ENCODE data around the gene GLIS1.

Gene GLIS1

DNA sequence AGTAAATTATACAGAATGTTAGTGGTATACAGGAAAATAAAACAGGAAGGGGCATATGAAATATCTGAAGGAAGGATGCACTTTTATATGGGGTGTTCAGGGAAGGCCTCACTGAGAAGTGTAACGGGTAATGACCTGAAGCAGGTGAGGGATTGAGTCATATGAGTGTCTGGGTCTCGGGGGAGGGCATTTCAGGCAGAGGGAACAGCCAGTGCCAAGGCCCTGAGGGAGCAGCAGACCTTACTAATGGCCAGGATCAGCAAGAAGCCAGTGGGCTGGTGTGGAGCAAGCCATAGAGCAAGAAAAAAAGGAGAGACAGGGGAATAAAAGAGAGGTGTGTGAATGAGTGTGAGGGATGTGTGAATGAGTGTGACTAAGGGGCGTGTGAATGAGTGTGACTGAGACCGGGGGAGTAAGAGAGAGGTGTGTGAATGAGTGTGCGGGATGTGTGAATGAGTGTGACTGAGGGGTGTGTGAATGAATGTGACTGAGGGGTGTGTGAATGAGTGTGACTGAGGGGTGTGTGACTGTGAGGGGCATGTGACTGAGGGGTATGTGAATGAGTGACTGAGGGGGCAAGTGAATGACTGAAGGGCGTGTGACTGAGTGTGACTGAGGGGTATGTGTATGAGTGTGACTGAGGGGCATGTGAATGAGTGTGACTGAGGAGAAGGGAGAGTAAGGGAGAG, 107.2 kb downstream of the GLIS1 start:
- no peak for DNase-seq

DNA sequence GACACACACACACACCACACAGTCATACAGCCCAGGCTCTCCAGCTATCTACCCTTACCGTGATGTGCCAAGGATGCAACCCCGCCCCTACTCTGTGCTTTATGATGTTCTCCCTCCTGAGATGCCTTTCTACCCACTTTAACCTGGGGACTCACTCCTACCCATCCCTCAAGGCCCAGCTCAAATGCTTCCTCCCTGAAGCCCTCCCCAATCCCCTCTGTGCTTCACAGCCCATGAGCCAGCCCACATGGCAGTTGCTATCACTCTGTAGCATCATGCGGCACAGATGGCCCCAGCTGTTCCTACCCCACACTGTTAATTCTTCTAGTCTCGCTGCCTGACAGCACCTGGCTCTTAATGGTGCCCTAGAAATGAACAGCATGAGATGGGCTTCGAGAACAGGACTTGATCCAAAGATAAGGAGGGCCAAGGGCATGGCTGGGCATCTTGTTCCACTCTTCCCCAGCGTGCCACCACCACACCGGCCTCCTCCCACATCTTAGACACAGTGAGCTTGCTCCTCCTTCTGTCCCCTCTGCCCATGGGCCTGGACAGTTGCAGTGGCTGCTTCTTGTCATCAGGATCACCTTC, 109.8 kb downstream of the GLIS1 start:
- no peak for DNase-seq

DNA sequence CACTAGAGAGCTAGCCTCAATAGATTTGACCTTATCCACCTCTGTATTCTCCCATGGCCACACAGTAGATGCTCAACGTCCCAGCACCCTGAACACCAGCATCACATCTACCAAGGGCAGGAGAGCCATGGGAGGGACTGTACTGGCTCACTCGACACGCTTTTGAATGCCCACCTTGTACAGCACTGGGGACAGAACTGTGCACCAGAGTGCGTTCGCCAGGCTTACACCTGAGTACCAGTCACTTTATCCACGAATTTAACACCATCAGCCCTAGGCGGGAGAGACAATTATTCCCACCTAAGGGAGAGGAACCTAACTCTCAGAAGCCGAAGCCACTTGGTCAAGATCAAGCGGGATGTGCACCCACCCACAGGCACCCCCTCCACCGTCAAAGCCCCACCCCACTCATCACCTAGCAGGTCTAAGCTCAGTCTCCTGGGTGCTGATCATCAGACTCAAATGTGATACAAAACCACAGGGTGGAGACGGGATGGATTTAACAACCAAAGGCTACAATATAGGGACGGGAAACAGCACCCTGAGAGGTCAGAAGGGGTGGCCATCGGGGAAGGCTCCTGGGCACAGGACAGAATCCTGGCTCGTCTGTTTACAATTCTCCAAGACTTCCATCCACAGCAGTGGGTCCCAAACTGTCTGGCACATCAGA, 110.5 kb downstream of the GLIS1 start:
- DNase-seq, result no peak

DNA sequence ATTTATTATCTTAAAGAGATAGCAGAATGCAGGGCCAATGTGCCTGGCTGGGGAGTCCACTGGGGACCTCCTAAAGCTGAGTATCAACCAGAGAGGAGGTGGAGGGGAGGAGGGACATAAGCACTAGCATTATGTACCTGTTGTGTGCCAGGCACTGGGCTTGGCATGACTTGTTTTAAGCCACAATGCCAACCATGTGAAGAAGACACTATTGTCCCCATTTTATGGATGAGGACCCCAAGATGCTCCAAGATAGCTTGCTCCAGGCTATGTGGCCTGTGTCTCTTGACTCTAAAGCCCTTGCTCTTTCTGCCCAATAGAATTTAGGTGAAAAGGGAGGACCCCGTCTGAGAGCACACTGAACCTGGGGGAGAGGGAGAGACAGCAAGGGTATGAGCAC, 111.3 kb downstream of the GLIS1 start:
- no peak for DNase-seq

DNA sequence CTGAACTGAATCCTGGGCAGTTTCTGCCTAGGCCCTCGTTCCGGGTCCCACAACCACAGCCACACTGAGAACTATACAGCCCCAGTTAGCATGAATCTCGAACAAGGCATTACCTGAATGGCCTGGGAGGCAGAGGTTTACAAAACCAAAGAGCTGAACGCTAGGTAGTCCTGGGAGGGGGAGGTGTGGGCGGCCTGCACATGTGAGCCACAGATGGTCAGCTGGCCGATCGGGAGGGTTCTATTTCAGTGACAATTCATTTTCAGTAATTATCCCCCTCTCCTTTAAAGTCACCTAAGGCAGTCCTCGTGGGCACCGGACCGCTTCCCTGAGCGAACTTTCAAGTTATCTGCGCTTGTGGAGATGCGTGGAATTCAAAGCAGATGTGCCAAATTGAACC, 111.9 kb downstream of the GLIS1 start:
- no peak for DNase-seq

DNA sequence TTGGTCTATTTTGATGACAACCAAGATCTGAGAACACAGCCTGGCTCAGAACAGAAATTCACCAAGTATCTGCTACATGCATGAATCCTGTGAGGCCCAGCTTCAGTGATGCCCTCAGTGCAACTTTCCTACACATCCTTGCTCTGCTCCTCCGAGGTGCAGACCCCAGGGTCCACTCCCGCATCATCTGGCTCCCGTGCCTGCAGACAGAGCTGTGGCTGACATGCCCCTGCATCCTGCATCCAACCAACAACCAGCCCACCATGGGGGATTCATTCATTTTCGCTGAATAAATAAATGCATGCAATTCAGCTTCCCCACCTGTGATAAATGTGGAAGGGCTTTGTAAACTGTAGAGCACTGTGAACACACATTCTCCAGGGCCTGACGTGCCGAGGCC, 112.3 kb downstream of the GLIS1 start:
- no peak for DNase-seq

DNA sequence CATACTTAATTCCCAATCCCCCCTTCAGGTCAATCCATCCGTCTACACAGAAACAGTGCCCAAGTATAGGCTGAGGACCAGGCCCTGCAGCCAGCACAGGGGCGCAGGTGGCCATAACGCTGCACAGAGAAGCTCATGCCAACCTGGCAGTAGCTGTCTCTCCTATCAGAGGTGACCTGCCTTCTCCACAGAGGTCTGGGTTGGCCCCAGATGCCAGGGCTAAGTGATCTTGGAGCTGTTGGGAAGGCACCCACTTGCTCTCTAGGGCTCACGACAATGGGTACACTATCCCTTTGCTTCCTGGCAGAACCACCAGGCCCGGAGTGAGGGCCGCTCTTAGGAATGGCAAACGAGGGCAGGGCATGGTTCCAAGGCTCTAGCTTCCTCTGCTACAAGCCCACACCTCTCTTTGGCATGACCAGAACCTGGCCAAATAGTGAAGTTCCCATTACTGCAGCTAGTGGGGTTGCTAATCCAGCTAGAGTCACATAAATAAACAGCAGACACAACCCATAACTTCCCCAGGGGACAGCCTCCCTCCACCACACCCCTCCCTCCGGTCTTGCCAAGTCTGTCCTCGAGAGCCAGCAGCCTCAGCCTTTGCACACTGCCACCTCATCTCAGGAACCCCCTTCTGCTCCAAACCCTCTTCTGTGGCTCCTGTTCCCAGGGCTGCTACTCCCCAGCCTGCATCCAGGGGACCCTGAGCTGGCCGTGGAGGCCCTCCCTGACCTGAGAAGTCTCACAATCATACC, 113.0 kb downstream of the GLIS1 start:
- DNase-seq, result no peak

DNA sequence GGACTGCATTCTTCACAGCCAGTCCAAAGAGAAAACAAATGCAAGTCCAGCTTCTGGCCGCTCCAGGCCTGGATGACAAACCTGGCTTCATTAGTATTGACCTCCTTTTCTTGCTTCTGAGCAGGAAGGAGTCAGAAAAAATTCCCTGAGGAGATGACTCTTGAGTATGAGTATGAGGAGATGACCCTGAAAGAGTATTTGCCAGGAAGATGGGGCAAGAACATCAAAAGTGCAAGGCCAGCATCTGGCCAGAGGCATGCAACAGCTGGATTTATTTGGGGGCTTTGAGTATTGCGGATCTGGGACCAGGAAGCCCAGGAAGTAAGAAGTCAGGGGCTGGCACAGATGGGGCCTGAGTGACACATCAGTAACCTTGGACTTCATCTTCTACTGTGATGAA, 113.9 kb downstream of the GLIS1 start:
- no peak for DNase-seq

DNA sequence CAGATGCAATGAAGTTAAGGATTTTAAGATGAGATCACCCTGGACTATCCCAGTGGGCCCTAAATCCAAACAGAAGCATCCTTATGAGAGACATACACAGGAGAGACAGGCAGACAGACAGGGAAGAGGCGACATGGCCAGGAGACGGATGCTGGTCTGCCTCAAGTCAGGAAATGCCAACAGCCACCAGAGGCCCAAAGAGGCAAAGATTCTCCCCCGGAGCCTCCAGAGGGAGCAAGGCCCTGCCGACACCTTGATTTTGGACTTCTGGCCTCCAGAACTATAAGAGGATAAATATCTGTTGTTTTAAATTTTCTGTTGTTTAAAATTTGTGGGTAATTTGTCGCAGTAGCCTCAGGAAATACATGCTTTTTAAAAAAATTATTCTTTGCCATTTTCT, 116.4 kb downstream of the GLIS1 start:
- DNase-seq, result no peak

DNA sequence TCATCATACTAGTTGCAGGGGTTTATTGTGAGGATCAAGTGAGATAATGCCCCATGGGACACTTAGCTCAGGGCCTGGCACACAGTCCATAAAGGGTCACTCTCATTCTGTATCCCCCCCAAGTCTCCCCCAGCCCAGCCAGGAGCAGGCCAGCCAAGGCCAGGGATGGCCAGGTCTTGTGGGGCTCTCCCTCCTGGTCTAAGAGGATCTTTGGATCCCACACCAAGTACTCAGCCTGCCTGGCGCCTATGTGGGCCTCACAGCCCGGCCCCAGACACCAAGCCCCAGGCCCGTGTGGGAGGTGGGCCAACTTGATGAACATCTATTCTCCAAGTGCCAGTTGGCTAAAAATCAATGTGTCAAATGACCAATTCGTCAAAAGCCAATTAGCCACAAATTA, 117.8 kb downstream of the GLIS1 start:
- no peak for DNase-seq

DNA sequence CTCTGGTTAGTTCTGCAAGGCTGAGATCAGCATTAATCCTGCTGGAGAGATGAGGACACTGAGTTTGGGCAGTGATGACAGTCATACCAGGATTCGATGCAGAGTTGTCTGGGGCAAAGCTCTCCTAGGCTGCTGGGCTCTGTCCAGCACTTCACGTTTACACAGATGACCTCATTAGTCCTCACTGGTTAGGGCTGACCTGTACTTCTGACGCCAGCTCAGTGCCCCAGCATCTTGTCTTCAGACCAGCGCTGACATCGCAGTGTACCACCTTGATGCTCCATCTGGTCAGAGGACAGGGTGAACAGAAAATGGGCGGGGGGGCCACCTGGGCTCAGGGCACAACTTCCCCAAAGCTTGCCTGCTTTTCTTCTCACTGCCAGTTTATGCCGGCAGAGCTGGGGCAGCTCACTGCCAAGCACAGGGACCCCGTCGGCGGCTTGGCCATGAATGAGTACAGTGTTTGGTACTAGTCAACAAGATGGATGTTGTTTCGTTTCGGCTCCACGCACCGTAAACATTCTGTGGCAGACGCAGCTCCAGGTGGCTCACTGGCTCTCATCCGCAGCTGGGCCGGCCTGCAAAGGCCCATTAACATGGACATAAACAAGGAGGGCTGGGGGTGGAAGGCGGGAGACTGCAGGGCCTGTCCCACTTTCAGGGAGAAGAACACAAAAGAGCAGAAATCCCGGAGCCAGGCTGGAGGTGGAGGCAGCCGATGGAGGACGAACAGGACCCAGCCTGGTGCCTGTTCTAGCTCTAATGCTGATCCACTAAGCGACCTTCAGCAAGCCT, 118.7 kb downstream of the GLIS1 start:
- no peak for DNase-seq

DNA sequence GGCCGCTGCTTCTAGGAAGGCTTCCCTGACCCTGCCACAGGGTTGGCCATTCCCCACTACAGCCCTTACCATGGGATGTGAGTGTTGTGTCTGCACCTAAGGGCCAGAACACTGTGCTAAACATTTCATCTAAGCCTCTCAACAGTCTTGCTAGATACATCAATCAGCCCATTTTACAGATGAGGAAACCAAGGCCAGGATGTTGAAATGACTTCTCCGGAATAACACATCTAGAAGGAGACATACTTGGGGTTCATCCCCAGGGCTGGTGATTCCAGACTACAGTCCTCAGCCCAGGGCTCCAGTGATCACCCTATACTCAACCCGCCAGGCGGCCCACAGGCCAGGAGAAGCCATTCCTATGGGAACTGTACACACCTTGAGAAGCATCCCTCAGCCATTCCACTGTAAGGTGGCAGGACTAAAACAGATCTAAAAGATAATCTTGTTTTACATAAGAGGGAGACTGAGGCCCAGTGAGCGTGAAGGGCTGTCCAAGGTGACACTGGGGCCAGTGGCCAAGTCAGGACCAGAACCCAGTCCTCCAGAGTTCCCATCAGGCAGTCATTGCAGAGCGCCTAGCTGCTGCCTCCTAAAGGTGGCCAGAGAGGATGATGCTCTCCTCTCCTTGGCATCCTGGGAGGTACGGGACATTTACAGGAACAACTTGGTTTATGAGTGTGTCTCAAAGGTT, 119.5 kb downstream of the GLIS1 start:
- DNase-seq, result no peak

DNA sequence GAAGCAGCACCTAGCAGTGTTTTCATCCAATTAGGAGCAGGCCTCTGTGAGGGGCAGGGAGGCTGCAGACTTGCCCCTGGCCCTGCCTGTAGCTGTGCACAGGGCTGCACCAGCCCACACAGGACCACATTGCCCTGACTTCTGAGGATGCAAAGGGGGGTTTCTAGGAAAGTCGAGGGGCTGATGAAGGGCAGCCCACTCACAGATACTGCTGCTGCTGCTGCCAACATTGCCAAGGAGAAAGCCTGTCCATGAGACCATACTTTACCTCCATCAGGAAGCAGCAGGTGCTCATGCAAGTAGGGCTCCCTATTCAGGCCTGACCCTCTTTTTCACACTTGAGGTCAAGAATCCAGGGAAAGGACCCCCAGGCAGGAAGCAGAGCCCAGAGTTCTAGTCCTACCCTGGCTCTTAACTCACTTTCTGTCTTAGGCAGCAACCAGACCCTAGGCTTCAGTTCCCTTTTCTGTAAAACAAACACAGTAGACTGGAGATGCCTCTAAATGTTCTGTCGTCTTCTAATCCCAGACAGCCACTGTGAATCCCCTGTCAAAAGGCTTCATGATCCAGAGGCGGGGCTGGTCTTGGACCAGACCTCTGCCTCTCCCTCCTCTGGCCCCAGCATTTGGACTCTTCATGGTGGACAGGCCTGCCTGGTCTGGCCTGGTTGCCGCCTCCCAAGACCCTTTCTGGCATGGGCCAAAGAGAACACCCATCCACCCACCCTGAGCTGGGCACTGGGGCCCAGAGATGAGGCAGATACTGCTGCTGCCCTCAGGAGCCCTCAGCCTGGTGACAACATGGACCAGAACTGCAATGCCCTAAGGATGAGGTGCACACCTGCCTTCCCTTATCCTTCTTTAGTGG, 120.2 kb downstream of the GLIS1 start:
- no peak for DNase-seq

DNA sequence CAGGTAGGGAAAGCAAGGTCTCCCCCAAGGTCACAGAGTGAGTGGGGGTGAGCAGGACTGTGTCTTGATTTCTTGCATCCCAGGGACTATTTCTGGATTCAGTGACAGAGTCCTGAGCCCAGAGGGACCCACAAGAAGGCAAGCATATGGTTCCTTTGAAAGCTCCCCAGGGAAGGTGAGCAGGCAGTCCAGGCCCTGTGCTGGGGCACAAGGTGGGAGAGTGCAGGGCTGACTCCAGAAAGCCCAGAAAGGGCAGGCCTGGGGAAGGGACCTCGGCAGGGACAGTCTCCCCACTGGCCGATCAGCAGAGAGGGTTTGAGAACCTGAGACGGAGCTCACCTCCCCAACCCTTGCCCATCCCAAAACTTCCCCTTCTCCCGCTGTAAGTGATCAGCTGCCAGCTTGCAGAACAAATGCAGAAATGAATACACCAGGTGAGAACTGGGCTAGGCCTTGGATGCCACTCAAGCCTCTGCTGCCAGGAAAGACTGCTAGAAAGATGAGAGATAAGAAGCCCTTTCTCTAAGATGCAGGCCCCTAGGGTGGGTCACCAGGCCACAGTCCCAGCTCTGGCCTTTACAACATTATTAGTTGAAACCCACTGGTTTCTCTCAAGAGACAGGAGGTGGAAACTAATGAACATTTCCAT, 121.0 kb downstream of the GLIS1 start:
- no peak for DNase-seq

DNA sequence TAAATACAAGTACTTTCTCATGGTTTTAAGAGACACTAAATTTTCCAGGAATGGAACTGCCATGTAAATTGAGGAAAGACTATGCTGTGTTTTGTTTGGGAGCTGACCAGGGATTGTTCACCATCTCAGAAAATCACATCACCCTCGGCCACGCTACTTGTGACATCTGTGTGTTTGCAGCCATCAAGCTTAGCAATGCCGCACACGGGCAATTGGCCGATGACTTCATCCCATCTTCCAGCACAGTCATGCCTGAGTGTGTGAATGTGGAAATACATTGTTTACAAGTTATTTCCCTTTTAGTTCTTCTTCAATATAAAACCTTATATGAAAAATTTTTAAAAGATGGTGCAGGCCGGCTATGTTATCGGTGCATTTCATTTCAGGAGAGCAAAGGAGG, 121.6 kb downstream of the GLIS1 start:
- DNase-seq, result no peak

DNA sequence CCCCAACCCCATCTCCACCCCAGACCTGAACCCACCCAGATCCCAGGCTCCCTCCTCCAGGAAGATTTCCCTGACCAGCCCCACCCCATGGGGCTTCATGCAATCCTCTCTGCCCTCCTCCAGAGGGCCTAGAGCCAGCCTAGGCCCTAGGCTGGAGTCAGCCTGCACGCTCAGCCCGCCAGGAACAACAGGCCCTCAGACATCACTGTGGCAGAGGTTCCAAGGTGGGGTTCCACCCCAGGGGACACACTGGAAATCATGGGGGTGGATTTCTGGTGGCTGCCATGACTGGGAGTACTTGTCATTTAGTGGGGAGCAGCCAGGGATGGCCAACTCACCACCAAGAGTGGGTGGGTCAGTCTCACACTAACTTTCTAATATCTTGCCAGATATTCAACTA, 122.0 kb downstream of the GLIS1 start:
- no peak for DNase-seq

DNA sequence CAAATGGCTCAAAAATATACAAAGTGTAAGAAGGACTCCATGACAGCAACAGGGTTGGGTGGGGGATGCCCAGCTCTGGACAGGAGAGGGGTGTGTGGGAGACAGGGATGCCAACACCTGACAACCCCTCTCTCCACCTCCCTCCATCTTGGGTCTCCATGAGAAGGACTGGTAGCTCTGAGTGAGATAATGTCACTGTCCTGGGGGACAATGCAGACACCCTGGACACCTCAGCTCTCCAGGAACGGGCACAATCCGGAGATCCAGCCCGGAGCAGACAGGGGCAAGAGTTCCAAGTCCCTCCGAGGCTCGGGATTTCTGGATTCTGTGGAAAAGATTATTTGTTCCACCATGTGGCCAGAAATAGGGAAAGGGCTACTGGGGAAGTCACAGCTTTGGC, 122.5 kb downstream of the GLIS1 start:
- no peak for DNase-seq

DNA sequence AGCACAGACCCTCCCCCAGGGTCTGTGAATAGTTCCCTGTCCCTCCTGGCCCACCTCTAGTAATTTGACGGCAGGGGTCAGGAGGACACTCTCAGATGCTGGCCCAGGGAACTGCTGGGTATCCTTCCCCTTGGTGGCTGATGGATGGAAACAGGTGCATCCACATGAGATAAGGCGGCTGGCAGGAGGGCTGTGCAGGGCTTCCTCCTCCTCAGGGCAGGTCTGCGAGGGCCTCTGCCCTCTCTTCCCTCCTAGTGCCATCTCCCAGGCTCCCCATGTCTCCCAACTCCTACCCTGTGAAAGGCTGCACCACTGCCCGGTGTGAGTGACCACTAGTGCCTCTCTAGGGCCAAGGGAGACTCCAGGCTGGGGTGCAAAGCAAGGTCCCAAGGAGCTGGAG, 123.9 kb downstream of the GLIS1 start:
- DNase-seq, result no peak

DNA sequence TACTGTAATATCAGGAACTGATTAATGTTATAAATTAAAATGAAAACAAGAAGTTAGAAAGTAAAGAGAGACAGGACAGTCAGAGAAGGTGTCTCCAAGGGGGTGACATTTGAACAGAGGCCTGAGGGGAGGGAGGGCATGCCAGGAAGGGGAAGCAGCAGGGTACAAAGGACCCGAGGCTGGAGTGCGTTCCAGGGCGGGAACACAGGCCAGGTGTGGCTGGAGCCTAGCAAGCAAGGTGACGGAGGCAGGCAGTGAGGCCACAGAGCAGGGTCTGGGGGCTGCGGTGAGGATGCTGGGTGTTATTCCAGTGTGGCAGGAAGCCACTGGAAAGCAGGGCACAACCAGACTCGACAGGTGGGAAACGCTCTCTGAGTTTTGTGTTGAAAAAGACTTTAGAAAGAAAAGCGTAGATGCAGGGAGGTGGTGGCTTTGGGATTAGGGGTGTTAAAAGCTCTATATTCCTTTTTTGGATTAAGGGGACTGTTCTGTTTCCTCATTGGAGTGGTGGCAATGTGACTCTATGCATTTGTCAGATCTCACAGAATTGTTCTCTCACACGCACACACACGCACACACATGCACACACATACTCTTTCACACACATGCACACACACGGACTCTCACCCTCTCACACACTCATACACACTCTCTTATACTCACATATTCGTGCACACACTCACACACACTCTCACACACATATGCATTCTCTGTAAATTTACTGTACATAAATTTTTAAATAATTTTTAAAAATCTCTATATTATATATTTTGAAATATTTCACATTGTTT, 124.5 kb downstream of the GLIS1 start:
- DNase-seq, result no peak

DNA sequence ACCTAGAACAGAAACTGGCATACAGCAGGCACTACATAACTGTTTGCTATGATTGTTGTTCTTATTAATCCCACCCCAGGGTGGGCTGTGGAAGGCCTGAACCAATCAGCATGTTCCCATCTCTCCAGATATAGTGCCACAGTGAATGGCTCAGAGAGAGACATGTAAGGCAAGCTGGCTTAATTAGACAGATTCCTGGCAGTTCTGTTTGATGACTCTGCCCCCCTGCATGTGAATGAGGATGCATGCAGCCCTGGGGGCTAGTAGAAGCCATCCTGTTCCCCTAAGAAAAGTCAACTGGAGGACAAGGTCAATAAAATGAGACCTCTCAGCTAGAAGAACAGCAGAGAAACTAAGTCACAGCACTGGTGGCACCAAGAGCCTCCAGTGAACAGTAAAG, 130.3 kb downstream of the GLIS1 start:
- DNase-seq, result no peak
